ENCODE results near the gene EPS15. TPM values are rescaled to one million over a fixed set of nuclear protein-coding genes. Genes with fewer than 3 reads are reported as not detected.

EPS15 gene
- total RNA-seq, 2 donors from 2014 or later: 123 to 197 TPM

DNA sequence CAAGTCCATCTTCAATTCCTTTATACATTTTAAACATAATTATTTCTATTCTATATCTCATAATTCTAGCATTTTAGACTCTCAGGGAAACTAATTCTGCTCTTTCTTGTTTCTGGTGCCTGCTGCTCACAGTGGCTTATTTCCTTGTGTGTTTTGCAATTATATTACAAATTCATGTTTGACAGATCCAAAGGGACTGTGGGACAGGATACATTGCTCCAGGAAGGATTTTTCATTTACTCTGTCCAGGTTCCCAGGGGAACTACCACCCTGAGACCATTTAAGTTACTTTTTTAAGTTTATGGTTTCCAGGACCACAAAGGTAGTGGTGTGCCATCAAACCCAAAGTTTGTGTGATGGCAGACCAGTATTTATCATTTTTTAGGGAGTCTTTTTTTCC, 195.3 kb downstream of the EPS15 start:
- TF ChIP-seq, protein P1, sequence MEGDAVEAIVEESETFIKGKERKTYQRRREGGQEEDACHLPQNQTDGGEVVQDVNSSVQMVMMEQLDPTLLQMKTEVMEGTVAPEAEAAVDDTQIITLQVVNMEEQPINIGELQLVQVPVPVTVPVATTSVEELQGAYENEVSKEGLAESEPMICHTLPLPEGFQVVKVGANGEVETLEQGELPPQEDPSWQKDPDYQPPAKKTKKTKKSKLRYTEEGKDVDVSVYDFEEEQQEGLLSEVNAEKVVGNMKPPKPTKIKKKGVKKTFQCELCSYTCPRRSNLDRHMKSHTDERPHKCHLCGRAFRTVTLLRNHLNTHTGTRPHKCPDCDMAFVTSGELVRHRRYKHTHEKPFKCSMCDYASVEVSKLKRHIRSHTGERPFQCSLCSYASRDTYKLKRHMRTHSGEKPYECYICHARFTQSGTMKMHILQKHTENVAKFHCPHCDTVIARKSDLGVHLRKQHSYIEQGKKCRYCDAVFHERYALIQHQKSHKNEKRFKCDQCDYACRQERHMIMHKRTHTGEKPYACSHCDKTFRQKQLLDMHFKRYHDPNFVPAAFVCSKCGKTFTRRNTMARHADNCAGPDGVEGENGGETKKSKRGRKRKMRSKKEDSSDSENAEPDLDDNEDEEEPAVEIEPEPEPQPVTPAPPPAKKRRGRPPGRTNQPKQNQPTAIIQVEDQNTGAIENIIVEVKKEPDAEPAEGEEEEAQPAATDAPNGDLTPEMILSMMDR (IDR thresholded peaks at IDR 0.05): no peak
- Histone ChIP-seq H3K4me3 (no peak overlapping the region), H3K9me3 (no peaks in the 10 kb centered on the region), H3K36me3 (no peaks in the 10 kb centered on the region), H3K4me1 (ENCODE audit: control insufficient read depth in 1 of 2, low read depth in 2 of 2) (no peaks in the 10 kb centered on the region), H3K27me3 (replicated peaks; ENCODE audit: insufficient read depth) (no peaks in the 10 kb centered on the region), H3K27ac (no peak overlapping the region)
- no peak for DNase-seq (ENCODE audit: low spot score)
- ATAC-seq (ENCODE audit: insufficient number of reproducible peaks, low FRiP score, low read depth): no peak

DNA sequence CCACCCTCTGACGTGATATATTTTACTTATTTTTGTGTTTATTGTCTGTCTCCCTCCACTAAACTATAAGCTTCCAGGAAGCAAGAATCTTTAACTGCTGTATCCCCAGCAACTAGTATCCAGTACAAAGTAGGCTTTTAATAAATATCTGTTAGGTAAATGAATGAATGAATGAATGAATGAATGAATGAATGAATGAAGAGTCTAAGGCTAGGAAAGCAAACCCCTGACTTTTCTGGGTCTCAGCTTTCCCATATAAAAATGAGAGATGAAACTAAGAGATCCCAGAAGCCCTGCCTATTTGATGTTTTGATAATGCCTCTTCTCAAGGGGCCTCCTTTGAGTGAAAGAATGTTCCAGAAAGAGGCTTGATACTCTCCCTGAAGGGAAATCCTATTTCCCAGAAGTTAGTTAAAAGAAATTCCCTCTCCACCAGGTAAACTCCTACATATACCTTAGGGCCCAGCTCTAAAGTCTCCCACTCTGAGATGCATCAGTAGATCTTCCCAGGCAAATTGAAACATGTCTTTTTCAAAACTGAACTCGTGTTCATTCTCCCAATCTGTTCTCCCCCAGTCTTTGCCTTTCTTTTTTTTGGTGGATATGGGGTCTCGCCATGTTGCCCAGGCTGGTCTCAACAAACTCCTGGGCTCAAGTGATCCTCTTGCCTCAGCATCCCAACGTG, 196.5 kb downstream of the EPS15 start:
- H3K4me3 ChIP-seq: no peak overlapping the region
- ATAC-seq (ENCODE audit: insufficient number of reproducible peaks, low FRiP score, low read depth): no peak
- DNase-seq (ENCODE audit: low spot score): no peak

DNA sequence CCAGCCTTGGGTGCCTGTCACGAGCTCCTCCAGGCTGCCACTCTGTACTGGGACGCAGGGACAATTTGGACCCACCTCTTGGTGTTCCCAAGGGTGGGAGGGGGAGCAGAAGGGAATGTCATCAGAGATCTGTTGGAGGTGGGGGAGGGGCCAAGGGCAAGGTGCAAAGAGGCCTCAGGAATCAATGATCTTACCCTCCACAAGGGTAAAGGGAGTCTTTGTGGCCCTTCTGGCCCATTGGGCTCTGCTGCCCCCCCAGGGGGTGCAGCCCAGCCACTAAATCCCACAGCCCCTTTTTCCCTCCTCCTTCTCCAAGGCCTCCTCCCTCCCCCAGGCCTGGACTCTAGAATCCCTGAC, 197.2 kb downstream of the EPS15 start:
- Histone ChIP-seq H3K9me3 (no peaks in the 10 kb centered on the region), H3K27me3 (replicated peaks; ENCODE audit: insufficient read depth) (no peaks in the 10 kb centered on the region), H3K4me1 (ENCODE audit: control insufficient read depth in 1 of 2, low read depth in 2 of 2) (no peaks in the 10 kb centered on the region), H3K4me3 (no peak overlapping the region), H3K27ac (no peak overlapping the region), H3K36me3 (no peaks in the 10 kb centered on the region)
- DNase-seq (ENCODE audit: low spot score) (no peak), ATAC-seq (ENCODE audit: insufficient number of reproducible peaks, low FRiP score, low read depth) (no peak)
- TF ChIP-seq, protein P1 (IDR thresholded peaks at IDR 0.05): no peak

More for the DNA sequence above, 196.5 kb downstream of the EPS15 start:
- no peaks in the 10 kb centered on the region for H3K4me1 ChIP-seq (ENCODE audit: control insufficient read depth in 1 of 2, low read depth in 2 of 2)
- no peaks in the 10 kb centered on the region for H3K36me3 ChIP-seq
- no peaks in the 10 kb centered on the region for H3K9me3 ChIP-seq
- no peak overlapping the region for H3K27ac ChIP-seq
- TF ChIP-seq, protein P1 (IDR thresholded peaks at IDR 0.05): no peak
- no peaks in the 10 kb centered on the region for H3K27me3 ChIP-seq (replicated peaks; ENCODE audit: insufficient read depth)

DNA sequence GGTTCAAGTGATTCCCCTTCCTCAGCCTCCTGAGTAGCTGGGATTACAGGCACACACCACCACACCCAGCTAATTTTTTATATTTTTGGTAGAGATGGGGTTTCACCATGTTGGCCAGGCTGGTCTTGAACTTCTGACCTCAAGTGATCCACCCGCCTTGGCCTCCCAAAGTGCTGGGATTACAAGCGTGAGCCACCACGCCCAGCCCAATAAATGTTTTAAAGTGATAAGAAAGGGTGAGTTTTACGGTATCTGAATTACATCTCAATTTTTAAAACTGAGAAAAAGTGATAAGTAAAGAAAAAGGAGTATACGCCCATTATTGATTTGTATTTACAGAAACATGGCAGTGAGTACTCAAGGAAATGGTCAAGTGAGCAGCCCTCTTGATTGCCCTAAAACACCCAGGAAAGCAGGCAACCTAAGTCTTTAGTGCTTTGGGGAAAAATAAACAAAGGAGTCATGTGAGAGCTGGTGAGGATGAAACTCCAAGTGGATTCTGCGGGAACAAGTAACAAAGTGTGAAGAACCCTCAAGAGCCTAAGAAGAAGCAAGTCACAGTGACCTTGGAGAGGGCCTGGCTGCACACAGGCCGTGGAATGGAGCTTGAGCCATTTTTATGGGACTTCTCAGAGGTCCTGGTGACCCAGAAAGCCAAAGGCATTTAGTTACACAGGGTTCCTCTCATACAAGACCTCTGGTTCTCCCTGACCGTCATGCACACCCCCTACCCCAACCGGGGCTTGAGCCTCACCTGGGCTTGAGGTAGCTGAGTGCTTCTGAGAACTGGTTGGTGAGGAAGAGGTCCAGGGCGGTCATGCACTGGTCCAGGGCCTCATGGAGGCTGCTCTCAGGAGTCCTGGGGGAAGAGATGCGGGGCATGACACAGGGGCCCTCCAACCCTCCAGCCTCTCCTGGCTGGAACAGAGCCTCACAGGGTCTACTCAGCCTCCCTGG, 197.8 kb downstream of the EPS15 start:
- Histone ChIP-seq H3K9me3 (no peaks in the 10 kb centered on the region), H3K27me3 (replicated peaks; ENCODE audit: insufficient read depth) (no peaks in the 10 kb centered on the region), H3K4me3 (no peak overlapping the region), H3K4me1 (ENCODE audit: control insufficient read depth in 1 of 2, low read depth in 2 of 2) (no peaks in the 10 kb centered on the region), H3K36me3 (no peaks in the 10 kb centered on the region), H3K27ac (no peak overlapping the region)
- ATAC-seq (ENCODE audit: insufficient number of reproducible peaks, low FRiP score, low read depth): no peak
- no peak for DNase-seq (ENCODE audit: low spot score)
- TF ChIP-seq, protein P1 (IDR thresholded peaks at IDR 0.05): no peak

DNA sequence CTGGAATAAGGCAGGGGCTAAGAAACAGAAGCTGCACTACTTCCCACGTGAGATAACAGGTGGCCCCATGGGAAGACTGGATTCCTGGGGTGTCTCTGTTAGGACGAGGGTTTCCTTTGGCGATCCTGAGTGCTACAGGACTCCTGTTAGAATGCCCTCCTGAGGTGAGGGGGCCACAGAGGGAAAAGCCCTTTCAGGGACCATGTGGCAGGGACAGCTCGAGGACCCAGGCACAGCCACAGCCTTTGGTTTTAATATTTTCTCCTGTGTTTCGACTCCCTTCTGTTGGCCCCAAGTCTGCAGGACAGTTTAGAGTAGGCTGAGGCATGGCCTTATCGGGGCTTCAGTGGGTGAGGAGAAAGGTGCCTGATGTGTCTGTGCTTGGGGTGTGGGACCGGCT, 201.3 kb downstream of the EPS15 start:
- H3K4me3 ChIP-seq: no peak overlapping the region
- H3K27me3 ChIP-seq (replicated peaks; ENCODE audit: insufficient read depth): no peaks in the 10 kb centered on the region
- ATAC-seq (ENCODE audit: insufficient number of reproducible peaks, low FRiP score, low read depth) (no peak), DNase-seq (ENCODE audit: low spot score) (no peak)
- peaks cover 6 to 14% of the 10 kb centered on the region in 2 donors for H3K4me1 ChIP-seq (ENCODE audit: control insufficient read depth in 1 of 2, low read depth in 2 of 2)
- H3K27ac ChIP-seq: no peak overlapping the region
- TF ChIP-seq, protein P1 (IDR thresholded peaks at IDR 0.05): no peak
- no peaks in the 10 kb centered on the region for H3K36me3 ChIP-seq
- H3K9me3 ChIP-seq: no peaks in the 10 kb centered on the region

Measured in thoracic aorta (tissue), 2 donors.